HG03457 (cell line): Measurements from ENCODE around the gene MUC6.

Experiments
- ATAC-seq: cut with Tn5 transposase; IDR thresholded peaks from one replicate; pipeline ENCODE4 v1.9.1; 2021; ENCODE audit warnings: moderate number of reproducible peaks; ENCODE audit not compliant: unreplicated experiment

MUC6 gene

DNA sequence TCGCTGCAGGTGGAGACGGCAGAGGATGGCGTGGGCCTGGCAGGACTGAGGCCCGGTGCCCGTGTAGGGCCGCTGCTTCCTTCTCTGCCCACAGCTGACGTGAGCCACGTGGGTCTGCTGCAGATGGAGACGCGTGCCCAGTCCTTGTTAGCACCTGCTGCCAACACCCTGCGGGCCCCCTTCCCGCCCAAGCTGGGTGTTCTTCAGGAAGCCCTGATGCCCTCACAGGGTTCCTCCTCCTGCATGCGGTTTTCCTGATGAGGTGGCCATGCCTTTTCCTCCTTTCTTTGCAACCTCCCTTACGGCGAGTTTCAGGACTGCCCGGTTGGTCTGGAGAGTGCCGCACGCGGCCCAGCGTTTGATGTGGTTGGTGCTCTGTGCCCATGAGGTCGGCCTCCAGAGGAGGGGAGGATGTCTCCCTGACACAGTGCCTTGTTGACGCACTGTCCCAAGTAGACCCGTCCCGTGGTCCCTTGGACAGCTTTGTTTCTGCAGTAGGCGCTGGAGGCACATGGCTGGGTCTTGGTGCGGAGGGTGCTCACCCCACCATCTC is 66.1 kb downstream of the MUC6 start:
- ATAC-seq, result no peak

DNA sequence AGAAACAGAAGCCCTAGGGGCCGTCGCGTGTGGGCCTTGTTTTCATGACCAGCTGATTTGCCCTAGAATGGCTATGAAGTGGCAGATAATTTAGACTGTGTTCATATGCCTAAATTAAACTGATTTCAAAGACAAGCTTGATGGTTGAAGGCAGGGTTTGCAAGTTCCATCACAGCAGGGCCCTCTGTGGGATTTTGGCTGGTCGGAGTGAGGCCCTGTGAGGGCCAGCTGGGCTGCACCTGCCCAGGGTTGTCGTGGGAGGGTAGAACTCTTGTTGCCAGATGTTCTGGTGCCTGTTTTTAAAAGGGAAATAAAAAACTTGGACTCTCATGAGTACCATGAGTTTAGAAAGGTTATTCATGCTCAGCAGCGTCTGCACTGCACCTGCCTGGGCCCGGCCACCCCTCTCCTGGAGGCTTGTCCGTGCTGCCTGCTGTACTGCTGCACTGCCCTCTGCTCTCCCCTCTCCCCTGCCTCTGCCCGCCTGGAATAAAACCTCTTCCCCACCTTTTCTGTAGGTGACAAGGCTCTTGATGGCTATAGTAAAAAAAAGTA is 66.8 kb downstream of the MUC6 start:
- no peak for ATAC-seq

DNA sequence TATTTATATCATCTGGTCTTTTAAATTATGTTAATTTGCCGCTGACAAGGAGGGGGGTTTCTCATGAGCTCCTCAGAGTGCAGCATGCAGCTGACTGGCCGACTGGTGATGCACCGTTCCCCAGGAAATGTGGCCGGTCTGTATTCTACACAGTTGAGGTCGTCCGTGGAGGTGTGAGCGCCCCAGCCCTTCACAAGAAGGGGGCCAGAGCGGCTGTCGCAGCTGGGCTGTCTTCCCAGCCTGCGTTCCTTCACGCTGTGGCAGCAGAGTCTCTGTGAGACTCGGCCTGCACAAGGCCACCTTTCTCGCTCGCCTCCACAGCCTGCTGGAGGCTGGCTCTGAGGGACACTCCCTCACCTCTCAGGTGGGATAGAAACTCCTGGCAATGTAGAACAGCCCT is 67.7 kb downstream of the MUC6 start:
- ATAC-seq, result no peak

DNA sequence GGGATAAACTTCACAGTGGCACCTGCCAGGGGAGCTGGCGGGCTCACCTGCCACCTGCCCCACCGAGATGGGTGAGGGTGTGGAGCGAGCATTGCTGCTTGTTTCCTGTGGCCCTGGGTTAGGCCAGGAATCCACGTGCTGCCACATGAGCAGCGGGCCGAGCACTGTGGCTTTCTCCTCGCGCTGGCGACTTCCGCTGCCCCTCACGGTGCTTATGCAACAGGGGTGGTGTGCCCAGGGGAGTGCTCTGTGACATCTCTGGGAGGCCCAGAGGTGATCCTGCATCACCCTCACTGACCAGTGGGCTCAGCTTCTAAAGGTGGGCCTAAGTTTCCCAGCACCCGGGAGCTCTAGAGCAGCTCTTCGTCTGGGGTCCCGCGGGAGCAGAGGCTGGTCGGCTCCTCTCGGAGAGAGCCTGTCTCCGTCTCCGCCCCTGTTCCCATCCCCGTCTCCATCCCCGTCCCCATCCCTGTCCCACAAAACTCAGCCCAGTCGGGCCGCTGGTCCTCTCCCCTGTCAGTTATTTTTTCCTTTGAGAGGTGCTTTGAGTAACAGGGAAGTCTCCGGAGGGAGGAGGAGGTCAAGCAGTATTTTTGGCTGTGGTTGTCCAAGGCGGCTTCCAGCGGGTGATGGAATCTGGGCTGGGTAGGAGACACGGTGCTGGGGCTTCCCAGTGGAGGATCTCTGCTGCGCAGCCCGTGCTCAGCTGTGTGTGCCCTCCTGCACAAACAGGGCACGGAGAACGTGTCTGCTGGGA is 68.3 kb downstream of the MUC6 start:
- ATAC-seq, result no peak

DNA sequence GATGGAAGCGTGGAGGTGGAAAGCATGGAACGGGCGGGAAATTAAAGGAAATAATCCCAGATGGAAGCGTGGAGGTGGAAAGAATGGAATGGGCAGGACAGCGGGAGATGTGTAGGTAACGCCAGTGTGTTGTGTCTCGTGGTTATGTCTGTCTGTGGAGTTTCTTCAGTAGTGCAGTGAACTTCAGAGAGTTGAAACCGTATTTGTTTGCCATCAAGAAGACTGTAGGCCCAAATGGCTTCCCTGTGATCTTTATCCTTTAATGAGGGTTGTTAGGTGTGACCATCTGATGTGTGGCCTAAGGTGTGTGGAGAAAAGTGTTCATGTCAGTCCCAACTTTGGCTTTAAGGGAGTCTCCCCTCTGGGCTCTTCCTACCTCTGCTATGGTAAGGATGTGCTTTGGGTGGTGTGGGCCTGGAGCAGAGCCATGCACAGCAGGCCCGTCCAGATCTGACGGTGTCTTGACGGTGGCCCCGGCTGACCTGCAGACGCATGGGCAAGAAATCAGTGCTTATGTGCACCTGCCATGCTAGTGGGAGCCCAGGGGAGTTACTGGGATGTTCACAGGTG is 71.2 kb downstream of the MUC6 start:
- ATAC-seq, result no peak

DNA sequence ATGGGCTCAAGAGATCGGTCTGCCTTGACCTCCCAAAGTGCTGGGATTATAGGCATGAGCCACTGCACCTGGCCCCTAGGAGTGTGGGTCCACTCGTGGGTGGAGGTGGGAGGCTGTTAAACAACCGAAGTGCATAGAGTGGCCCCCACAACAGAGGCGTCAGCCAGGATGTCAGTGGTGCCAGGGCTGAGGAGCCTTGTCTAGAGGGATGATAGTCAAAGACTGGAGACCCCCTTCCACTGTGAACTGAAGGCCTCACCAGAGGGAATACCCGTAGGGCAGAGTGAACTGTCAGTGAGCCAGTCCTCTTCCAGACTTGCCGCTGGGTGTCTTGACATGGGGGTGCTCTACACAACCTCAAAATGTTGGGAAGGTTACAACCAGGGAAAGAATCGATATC is 72.7 kb downstream of the MUC6 start:
- ATAC-seq, result no peak
